NCI-H2196 treated with DMSO at 0.1 percent for 48 hours (cell line): ENCODE data around the gene UBTD1.
A peak's percentile ranks its signal among the peaks of the same experiment; 100 is the strongest.

ENCODE experiments used
- DNase-seq: peaks from one replicate; lab custom pipeline; 2025; ENCODE audit not compliant: unreplicated experiment; lab: John Stamatoyannopoulos, UW

UBTD1 gene

DNA sequence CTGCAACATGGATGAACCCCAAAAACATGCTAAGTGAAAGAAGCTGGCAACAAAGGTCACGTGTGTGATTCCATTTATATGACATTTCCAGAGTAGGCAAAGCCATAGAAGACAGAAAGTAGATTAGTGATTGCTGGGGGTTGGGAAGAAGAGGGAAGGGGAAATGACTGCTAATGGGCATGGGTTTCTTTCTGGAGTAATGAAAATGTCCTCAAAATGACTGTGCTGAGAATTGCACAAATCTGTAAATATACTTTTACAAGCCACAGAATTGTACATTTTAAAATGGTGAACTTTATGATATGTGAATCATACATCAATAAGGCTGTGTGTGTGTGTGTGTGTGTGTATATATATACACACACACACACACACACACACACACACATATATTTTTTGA lies 16.3 kb upstream of the UBTD1 start:
- no peak for DNase-seq

DNA sequence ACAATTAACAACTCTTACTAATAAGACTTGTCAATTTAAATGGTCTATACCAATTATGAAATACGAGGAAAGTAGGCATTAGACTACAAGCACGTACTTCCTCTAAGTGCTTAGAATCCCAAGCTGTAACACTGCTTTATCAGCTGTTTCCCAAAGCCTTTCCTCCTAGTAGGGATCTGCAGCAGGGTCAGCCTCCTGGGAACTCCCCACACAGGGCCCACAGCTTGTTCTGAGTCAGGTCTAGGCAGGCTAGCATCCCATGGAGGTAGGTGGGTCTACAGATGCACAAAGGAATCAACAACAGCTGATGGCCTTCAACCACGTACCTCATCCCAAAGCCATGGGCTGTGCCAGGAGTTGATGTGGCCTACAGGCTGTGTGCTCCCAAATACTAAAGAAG lies 15.2 kb upstream of the UBTD1 start:
- no peak for DNase-seq

DNA sequence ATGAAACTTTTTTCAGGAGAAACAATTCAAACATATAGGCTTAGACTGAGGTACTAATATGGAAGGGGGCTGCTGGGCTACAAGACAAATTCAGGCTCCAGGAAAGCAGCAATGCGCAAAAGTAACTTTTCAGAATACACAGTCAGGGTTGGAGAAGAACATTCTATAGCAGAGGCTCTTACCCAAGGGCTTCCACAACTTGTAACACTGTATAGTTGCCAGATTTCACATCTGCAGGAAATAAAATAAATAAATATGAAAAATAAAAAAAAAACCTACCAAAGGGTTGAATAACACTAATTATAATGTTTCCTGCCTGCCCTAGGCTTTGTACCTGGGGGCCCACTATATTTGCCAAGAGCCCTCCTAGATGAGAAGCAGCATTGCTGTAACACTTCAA lies 14.8 kb upstream of the UBTD1 start:
- DNase-seq, result no peak

DNA sequence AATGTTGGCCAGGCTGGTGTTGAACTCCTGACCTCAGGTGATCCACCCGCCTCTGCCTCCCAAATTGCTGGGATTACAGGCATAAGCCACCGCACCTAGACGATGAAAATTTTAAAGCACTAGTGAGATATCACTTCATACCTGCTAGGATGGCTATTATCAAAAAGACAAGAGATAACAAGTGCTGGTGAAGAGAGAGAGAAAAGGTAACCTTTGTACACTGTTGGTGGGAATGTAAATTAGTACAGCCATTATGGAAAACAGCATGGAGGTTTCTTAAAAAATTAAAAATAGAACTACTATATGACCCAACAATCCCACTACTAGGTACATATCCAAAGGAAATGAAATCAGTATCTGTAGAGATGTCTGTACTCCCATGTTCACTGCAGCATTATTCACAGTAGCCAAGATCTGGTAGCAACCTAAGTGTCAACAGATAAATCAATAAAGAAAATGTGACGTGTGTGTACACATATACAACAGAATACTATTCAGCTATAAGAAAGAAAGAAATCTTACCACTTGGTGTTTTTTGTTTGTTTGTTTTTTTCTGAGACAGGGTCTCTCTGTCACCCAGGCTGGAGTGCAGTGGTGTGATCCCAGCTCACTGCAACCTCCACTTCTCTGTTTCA lies 13.0 kb upstream of the UBTD1 start:
- no peak for DNase-seq

DNA sequence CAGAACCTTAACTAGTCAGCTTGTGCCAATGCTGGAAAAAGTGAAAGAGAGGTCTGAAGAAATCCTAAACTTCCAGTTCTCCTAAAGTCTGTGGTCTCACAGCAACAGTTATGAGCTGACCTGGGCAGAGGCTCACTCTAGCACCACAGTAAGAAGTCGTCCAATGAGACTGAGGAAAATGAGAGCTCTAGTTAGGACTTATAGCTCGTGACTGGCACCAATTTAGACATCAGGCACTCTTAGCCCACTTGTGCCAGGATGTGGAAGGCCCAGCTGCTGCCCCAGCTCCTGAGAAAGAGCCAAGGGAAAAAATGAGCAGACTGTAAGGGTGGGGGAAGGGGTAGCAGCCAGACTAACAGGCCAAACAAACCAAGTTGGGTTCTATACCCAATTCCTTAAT lies 8.1 kb upstream of the UBTD1 start:
- no peak for DNase-seq

DNA sequence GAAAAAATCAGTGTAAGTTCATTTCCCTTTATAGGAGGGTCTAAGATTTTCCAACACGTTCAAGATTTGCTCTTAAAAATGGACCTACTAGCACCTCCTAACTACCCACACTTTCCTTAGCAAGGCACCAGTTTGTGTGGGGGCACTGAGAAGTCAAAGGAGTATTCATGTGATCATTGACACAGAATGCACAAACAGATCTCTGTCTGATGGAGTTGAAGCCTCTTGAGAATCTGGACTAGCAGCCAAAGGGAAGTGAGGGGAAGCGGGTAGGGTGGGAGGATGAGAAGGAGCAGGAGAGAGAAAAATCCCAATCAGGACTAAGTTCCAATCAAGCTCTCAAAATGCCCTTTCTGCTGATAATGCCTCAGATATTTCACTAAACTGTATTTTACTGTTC lies 4.6 kb upstream of the UBTD1 start:
- no peak for DNase-seq

DNA sequence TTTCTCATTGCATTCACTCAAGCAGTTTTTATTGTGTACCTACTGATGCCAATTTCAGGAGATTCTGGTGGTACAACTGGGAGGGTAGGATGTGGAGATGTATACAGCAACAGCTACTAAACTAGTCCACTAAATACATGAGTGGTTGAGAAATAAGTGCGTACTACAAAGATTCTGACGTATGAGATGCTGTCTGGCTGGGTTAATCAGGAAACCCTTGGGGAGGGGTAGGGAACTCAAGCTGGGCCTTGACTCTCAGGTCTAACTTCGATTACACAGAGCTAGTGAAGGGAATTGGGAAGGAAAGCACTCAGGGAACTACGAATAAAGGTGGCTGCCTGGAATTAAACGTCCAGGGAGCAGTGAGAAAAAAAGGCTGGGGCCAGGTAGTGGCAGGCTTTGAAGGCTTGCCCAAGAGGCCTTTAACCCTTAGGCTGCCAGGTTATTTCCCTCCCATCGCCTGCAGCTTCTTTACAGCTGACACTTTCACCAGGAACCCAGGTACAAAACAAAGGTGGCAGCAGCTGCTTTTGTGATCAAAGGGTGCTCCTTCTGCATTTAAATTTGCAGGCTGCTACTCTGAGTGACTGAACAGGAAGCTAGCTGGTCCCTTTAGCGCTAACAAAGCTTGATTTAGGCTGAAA lies 3.7 kb upstream of the UBTD1 start:
- no peak for DNase-seq

DNA sequence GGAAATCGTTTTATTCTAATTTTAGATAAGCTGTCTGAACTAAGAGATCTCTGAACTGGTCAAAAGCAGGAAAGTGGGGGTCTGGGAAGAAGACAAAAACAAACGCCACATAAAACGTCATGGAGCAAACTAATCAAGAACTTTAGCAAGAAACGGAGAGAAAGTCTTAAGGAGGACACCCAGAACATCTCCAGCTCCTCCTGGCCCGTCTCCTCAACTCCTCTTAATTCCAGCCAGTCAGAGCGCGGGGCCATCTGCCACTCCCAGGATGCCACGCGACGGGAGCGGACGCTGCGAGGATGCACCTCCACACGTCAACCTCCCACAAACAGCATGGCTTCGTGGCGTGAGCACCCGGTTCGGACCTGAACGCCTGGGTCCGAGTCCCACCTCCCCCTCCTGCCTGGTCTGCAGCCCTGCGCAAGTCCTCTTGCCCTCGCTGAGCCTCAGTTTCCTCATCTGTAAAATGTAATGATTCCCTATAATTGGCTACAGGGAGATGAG lies 1.1 kb upstream of the UBTD1 start:
- DNase-seq, result peak; percentile 10

DNA sequence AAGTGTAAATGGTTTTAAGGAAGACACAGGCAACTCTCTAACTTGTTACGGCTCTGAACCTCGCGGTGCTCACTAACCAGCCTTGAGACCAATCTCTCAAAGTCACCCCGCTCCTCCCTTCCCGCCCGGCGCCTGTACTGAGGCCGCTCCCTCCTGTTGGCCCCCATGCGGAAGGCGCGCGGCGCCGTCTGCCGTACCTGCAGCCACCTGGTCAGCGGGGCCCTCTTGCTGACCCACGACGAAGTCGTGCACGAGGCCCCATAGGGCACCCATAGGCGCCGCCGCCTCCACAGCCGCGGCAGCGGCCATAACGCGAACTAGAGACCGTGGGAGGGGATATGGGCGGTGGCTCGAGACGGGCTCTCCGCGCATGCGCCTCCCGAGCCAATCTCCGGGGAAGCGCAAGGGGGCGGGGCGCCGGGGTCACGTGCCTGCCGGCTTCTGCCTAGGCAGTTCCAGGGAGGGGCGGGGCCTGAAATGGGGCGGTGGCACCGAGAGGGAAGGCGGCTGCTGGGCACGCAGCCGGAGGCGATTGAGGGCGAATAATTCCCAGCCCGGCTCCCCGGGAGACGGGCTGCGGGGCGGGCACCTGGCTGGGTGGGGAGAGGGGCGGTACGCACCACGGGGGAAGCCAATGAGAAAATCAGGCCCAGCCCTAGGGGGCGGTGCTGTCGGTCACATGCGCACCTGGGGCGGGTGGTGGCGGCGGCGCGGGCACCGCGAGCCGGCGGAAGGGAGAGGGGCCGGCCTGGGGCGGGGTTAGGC lies 466 bp upstream of the UBTD1 start, which contains the start of gene MMS19:
Gene MMS19, minus strand, starts transcription at position 347 of the 765 bp plus-strand sequence. Its CDS starts 38 bp downstream, at position 309.
- DNase-seq, result peak; percentile 94

DNA sequence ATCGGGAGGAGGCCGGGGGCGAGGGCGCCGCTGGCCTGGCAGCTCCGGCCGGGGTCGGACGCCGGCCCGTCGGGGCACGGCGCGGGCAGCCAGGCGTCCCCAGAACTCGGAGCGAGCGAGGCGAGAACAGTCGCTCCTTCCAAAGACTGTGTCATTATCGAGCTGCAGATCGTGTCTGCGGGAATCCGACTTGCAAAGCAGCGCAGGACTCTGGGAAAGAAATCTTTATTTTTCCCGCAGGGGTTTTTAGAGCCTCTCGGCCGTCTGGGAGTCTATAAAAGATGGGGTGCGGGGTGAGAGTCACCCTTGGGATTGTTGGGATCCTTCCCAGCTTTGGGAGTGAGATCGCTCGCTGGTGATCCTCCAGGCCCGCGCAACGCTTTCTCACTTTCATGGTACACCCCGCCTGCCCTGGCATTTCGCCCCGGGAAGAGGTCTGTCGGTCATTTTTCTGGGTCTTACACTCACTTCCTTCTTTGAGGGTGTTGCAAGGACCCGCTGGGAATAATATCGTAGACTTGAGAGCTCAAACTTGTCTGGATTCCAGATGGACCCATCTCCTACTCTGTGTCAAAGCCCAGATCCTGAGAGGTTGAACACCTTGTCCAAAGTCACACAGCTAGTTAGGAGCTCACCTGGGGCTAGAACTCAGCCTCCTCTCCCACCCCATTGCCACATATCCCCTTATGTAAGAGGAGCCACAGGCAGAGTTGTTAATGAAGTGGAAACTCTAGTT lies 1.0 kb downstream of the UBTD1 start:
- no peak for DNase-seq

DNA sequence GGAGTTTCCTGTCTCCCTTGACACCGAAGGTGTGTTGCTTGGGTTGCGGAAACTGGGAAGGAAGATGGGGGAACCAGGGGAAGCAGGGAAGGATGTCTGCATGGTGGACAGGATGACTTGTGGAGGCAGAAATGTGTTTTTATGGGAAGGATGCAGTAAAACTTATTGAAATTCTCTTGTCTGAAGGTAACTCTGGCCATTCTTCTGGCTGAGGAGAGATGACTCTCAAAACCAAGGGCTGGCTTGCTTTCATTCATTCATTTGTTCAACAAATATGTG lies 1.5 kb downstream of the UBTD1 start:
- DNase-seq, result no peak

DNA sequence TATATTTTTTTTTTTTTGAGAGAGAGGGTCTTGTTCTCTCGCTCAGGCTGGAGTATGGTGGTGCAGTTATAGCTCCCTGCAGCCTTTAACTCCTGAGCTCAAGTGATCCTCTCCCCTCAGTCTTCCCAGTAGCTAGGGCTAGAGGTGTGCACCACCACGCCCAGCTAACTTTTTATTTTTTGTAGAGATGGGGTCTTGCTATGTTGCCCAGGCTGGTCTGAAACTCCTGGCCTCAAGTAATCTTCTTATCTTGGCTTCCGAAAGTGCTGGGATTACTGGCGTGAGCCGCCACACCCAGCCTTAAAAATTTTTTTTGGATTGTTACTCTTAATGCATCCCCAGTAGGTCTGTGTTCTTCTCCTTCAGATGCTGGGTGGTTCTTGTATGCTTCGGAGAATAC lies 4.2 kb downstream of the UBTD1 start:
- DNase-seq, result no peak

DNA sequence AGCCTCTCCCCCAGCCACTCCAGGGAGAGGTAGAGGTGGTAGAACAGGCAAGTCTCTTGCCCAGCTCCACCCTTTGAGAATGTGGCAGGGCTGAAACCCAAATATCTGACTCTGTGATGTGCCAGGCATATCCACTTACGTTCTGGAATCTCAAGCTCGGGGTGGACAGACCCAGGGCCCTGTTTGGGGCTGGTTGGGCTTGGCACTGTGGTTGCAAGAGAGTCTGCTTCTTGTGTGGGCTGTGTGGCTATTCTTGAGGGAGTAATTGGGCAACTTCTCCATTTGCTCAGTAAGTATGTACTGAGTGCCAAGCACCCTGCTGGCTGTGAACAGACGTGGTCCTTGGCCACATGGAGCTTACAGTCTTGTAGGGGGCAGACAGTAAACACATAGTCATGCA lies 4.7 kb downstream of the UBTD1 start:
- no peak for DNase-seq

DNA sequence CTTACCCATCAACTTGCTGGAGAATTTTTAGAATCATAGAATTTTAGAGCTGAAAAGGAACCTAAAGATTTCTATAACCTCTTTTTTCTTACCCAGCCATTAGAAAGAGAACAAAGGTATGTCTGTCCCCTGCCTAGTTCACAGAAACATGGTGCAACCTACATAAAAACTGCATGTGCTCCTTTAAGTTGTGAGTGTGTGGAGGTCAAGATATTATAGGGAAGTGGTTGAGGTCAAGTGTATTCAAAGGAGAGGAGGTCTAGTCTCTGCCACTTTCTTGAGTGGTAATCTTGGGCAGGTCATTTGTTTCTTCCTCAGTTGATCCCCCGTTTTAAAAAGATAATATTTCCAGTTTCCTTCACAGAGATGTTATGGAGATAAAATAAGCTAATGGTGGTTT lies 6.4 kb downstream of the UBTD1 start:
- no peak for DNase-seq

DNA sequence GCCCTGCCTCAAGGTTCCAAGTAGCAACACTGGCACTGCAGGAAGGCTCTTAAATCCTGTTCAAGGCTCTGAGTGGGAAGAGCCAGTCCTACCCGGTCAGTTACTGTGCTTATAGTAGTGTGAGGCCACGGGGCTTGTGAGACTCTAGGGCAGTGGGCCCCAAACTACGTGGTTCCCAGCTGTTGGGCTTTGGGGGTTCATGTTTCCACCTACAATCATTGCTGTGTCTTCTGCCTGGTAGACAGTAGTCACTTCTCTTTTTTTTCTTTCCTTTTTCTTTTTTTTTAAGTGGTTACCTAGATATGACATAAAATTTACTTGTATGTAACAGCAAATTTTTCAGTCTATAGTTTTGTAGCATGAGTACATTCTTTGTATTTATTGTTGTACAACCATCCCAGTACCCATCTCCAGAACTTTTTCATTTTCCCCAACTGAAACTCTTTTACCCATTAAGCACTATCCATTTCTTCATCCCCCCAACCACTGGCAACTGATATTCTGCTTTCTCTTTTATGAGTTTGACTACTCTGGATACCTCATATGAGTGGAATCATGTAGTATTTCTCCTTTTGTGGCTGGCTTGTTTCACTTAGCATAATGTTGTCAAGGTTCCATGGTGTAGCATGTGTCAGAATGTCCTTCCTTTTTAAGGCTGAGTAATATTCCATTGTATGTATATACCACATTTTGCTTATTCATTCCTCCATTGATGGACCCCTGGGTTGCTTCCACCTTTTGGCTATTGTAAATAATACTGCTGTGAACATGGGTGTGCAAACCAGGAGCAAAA lies 7.7 kb downstream of the UBTD1 start:
- DNase-seq, result no peak

DNA sequence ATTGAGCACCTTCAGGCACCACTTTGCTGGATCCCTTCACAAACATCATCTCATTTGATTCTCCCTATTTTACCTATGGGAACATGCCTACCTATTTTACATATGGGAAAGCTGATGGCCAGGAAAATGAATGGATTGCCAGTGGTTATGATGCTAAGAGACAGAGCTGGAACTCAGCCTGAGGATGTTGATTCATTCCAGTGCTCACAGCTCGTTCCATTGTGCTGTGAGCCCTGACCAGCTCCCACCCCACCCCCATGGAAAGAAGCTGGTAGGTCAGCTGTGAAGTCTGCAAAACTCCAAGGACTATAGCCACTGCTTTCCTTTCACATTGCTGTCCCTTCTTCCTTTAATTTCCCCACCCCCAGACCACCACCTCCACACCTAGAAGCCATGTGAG lies 9.6 kb downstream of the UBTD1 start:
- no peak for DNase-seq

DNA sequence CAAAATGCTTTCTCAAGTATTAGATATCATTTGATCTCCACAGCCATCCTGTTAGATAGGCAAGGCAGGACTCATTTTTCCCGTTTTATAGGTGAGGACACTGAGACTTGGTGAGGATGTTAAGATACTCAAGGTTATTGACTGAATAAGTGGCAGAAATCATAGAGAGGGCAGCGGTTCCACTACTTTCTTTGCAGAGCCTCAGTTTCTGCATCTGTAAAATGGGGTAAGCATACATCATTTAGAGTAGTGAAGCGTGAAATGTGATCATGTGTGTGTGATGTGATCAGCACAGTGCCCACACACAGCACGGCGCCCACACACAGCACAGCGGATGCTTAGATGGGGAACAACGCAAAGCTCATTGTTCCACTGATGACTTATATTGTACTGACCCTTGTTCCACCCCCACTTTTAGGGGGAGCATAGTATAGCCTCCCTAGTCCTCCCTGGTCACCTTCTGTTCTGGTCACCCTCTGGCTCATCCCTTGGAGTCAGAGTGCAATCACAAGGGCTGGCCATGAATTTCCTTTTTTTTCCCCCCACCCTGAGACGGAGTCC lies 10.5 kb downstream of the UBTD1 start:
- no peak for DNase-seq

DNA sequence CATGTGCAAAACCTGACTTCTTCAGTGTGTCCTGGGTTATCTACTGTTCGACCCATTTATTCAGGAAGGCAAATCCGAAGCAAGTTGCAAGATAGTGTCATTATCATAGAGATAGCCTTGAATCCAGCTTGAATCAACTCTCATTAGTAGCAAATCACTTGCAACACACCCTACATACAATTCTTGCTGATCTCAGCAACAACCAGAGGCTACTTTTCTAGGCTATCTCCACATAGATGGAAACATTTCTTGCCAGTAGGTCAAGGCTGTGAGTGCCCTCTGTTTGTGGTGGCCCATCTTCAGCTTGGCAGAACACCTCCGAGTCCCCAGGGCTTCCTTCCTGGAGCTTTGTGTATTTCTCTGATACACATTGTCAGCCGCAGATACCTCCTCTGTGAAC lies 12.0 kb downstream of the UBTD1 start:
- no peak for DNase-seq

DNA sequence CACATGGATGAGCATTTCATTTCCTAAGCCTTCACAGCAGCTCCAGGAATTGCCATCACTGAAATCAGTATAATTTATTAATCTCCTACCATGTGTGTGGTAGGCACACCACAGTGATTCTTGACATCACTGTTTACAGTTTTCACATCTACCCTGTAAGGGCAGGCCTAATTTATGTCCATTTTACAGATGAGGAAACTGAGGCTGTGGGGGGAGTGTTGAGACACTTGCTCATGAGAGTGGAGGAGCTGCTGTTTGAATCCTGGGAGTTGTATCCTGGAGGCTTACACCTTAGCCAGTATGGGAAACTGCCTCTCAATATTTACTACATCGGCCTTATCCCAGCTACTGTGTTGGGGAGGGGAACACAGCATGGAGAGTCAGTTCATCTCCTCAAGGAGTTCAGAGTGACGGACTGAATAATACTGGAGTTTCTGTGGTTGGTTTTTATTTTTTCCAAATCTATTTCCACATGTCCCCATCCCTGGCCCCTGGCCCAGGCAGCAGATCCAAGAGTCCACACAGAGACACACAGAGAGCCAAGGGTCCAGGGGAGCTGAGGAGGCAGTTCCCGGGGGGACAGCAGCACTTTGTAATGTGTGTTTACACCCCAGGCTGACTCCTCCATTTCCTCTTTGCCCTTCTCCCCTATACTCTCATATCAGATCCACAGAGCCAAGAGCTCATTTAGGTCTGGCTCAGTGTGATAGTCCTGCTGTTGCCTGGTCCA lies 13.2 kb downstream of the UBTD1 start:
- DNase-seq, result no peak

DNA sequence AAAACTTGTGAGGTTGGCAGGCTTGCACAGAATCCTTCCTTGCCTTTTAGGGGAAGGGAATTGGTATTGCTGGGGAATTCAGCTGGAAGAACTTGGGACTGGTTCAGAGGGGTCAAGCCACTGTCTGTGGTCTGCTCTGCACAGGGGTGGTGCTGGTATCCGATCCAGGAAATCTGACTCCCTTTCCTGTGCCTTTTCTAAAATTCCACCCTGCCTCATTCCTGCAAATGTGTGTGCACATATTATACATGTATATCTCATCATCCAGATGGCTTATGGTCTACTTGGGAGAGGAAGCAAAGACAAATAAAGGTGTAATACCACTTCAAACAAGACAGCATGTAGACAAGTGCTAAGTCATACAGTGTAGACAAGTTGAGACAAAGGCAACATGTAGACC lies 14.3 kb downstream of the UBTD1 start:
- DNase-seq, result no peak
